Endothelial cell of umbilical vein (primary cell): ENCODE data around the gene TXNL4B.

Experiments used
- JUN ChIP-seq: IDR thresholded peaks from 2 replicates; pipeline ENCODE4 v1.6.1; 2011; ENCODE audit warnings: borderline replicate concordance, low read depth; ENCODE audit not compliant: insufficient read length, insufficient read depth
- POLR2A ChIP-seq: IDR thresholded peaks from 2 replicates; pipeline ENCODE4 v1.6.1; 2012; ENCODE audit warnings: low read depth, mild to moderate bottlenecking, control low read depth, low read length
- POLR2AphosphoS5 ChIP-seq: IDR thresholded peaks from 2 replicates; pipeline ENCODE4 v1.6.1; 2012; ENCODE audit warnings: low read depth, mild to moderate bottlenecking, control low read depth, low read length, moderate library complexity; ENCODE audit not compliant: insufficient read depth
- TF ChIP-seq, protein P1 (sequence below), 2 donors: IDR thresholded peaks; 1 replicate in 1 of 2; 2 replicates in 1 of 2; pipeline ENCODE4 v1.5.1; 2011; ENCODE audit warnings: low read length in 2 of 2, mild to moderate bottlenecking in 2 of 2, moderate library complexity in 2 of 2, control low read depth in 1 of 2, inconsistent platforms in 1 of 2, low read depth in 1 of 2; ENCODE audit not compliant: insufficient read depth in 1 of 2; ENCODE audit errors: extremely low read depth in 1 of 2

DNA sequence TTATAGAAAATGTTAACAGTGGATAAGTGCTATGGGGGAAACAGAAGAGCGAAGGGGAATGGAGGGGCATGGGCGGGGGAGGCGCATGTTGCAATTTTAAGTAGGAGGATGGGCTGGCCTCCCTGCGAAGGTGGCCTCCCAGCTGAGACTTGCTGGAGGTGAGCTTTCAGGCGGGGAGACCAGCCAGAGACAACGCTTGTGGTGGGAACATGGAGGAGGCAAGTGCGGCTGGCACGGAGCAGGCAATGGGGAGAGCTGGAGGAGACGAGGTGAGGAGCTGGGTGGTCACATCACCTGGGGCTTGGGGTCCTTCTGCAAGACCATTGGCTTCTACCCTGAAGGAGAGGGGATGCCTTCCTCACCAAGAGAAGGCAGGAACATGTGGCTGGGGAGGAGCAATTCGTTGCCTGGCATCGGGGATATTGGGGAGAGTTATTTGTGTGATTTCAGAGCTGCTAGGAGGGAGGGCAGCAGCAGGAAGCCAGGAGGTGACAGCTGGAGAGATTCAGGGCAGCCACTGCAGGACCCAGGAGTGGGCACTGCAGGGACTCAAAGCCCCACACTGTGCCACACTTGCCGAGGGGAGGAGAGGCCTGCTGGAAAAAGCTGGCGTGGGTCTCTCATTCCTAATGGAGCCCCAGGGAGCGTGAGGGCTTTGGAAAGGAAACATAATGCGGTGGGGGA lies 44.1 kb upstream of the TXNL4B start:
- TF ChIP-seq POLR2A (no peak), JUN (no peak), POLR2AphosphoS5 (no peak)
- TF ChIP-seq, protein P1, sequence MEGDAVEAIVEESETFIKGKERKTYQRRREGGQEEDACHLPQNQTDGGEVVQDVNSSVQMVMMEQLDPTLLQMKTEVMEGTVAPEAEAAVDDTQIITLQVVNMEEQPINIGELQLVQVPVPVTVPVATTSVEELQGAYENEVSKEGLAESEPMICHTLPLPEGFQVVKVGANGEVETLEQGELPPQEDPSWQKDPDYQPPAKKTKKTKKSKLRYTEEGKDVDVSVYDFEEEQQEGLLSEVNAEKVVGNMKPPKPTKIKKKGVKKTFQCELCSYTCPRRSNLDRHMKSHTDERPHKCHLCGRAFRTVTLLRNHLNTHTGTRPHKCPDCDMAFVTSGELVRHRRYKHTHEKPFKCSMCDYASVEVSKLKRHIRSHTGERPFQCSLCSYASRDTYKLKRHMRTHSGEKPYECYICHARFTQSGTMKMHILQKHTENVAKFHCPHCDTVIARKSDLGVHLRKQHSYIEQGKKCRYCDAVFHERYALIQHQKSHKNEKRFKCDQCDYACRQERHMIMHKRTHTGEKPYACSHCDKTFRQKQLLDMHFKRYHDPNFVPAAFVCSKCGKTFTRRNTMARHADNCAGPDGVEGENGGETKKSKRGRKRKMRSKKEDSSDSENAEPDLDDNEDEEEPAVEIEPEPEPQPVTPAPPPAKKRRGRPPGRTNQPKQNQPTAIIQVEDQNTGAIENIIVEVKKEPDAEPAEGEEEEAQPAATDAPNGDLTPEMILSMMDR (IDR thresholded peaks at IDR 0.05; ENCODE audit: extremely low read depth in 1 of 2, insufficient read depth in 1 of 2, low read depth in 1 of 2, low read length in 2 of 2) = no peak
